IPS DF 4.7 (cell line): ENCODE measurements around the gene TMEM138.

Experiments used
- DNase-seq: peaks from one replicate; pipeline ENCODE4 v3.0.0-alpha.2; 2013; ENCODE audit warnings: low spot score; ENCODE audit errors: extremely low read depth

TMEM138 gene

DNA sequence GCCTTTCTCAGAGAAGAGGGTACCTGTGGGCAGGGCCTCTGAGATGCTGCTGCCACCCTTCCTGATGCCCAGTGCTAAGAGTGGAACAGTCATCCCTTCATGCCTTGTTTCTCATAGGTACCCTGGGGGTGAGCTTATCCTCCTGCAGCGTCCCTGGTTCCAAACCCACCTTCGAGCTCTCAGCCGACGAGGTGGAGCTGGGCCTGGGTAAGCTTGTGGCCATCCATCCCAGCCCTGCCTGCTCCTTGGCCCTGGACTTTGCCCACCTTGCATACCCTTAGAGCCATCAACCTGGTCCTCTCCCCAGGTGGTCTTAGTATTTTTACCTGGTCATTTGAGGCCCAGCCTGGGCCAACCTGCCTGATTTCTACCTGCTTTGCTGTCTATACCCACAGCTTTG is 20.5 kb upstream of the TMEM138 start:
- no peak for DNase-seq

DNA sequence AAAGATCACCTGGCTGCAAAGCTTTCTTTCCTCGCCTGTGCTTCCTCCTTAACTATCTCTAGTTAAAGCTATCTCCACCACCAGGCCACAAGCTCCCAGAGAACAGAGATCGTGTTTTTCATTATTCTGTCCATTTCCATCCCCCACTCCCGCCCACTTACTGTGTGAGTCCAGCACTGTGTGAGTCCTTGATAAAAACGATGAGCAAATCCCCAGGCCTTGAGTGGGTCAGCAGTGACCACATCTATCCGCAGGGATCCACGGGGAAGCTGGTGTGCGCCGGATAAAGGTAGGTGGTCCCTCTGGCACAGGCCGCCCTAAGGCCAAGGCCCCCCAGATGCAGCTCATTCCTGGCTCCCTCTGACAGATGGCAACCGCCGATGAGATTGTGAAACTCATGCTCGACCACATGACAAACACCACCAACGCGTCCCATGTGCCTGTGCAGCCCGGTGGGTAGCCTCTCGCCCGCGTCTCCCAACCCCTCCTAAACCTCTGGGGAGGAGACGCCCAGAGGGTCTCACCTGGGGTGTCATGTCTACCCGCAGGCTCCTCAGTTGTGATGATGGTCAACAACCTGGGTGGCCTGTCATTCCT is 19.9 kb upstream of the TMEM138 start:
- no peak for DNase-seq

DNA sequence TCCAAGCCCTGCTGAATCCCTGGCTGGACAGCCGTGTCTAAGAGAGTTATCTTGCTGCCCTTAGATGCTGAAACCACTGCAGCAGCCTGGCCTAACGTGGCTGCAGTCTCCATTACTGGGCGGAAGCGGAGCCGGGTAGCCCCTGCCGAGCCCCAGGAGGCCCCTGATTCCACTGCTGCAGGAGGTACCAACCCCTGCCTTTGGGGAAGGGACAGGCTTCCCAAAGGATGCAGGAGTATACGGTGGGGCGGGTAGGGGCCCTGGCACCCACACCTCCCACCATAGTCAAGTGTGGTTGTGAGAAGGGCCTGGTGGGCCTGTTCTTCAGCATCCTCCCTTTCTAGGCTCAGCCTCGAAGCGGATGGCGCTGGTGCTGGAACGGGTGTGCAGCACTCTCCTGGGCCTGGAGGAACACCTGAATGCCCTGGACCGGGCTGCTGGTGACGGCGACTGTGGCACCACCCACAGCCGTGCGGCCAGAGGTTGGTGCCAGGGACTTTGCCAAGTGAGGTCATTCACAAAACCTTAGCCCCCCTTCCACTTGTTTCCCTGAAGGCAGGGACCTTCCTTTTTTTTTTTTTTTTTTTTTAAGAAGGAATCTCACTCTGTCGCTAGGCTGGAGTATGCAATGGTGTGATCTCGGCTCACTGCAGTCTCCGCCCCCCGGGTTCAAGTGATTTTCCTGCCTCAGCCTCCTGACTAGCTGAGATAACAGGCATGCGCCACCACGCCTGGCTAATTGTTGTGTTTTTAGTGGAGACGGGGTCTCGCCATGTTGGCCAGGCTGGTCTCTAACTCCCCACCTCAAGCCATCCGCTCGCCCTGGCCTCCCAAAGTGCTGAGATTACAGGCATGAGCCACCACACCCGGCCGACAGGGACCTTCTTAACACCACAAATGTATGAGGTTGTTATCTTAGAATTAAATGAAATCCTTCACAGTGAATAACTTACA is 18.1 kb upstream of the TMEM138 start:
- DNase-seq = no peak

DNA sequence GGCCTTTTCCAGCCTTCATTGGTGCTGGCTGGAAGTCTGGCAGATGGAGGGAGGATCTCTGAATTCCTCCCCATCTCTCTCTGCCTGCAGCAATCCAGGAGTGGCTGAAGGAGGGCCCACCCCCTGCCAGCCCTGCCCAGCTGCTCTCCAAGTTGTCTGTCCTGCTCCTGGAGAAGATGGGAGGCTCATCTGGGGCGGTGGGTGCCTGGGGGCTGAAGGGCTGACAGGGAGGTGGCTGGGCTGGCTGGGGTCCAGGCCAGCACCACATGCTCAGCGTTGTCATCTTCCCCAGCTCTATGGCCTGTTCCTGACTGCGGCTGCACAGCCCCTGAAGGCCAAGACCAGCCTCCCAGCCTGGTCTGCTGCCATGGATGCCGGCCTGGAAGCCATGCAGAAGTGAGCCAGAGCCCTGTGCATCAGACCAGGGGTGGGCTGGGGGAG is 17.0 kb upstream of the TMEM138 start:
- no peak for DNase-seq

DNA sequence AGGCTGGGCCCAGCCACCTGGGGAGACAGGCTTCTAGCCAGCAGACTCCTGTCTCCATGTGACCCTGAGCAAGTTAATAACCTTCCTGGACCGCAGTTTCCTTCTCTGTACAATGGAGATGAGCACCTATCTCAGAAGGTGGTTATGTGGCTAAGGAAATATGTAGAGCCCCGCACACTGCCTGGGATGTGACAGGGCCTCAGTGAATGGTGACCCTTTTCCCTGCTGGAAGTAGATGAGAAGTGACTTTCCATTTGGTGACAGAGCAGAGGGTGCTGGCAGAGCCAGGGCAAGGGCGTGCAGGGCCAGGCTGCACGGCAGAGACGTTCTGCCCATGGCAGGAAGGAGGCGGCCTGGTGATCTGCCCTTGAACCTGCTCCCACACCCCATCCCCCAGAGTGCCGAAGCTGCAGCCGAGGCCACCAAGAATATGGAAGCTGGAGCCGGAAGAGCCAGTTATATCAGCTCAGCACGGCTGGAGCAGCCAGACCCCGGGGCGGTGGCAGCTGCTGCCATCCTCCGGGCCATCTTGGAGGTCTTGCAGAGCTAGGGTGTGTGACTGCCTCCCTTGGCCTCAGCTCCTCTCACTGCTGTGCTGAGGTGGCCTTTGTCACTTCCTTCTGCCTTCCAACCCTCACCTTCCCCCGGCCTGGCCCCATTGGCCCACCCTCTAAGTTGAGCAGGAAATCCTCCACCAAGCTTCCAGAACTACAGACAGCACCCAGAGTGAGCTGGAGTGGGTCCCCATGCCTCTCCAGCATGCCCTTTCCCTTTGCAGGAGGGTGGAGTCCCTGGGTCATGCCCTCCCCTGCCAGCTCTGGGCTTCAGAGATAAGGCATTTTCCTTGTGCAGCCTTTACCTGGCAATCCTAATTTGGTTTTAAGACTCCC is 16.0 kb upstream of the TMEM138 start:
- DNase-seq = no peak

DNA sequence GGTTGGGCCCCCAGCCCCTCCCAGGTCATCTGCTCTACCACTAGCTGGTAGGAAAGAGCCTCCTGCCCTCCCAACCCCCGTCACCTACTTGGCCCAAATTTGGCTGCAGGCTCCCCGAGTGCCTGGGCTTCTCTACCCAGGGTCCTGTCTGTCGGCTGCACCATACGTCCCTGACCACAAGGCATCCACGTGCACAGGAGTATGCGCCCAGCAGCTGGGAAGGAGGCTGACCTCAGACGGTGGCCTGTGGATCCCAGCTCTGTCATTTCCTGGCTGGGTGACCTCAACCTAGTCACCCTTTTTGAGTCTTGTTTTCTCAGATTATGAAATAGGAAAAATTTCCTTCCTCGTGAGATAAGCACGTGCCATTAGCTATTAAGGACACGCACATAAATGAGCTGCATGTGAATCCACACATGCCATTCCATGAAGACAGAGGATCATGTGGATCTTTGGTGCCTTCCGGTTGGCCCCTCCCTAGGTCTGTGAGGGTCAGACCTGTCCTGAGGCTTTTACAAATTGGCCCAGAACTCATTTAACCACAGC is 14.2 kb upstream of the TMEM138 start:
- no peak for DNase-seq

DNA sequence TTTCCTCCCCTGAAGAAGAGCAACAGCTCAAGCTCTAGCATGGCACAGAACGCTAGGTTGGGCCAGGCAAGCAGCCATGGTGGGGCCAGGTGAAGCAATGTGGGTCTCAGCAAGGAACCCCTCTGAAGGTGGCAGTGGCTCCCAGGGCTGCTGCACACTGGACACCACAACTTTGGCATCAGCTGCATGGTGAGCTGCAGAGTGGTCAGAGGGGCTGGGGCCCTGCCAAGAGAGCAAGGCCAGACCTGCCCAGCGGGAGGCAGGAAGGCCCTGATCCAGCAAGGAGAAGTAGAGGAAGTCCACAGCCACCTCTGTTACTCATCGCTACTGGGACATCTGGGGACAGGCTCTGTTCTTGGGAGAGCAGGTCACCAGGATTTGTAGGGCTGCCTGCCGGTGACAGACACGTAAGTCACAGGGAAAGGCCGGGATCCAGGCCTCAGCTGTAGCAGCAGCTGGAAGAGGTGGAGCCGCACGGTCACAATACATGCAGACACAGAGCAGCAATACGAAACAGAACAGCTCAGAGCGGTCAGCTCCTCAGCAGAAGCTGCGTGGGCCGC is 12.9 kb upstream of the TMEM138 start:
- no peak for DNase-seq

DNA sequence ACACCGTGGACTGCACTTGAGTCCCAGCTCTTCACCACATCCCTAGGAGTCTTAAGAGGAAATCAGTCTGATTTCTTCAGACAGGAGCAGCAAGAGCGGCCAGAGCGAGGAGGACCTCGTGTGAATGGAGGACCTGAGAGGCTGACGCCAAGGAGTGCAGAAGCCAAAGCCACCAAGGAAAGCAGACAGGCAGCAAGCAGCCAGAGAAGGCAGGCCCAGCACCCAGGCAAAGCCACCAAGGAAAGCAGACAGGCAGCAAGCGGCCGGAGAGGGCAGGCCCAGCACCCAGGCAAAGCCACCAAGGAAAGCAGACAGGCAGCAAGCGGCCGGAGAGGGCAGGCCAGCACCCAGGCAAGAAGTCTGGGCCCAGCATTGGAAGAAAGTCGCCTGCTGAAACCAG is 12.3 kb upstream of the TMEM138 start:
- DNase-seq = no peak

DNA sequence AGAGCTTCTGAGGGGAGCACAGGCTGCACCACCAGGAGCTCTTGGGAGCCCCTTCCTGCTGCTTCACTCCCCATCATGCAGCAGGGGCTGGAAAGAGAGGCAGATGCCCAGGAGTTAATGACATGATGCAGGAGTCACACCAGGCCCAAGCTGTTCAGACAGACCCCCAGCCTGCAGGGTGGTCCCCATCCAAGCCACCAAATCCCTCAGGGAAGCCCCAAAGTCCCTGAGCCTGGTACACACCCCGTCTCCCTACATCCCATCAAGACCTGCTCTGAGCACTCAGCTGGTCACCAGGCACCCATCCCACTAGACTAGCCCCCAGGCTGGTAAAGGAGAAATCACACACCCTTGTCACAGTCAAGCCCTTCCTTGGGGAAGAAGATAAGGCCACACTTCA is 11.8 kb upstream of the TMEM138 start:
- DNase-seq = no peak

DNA sequence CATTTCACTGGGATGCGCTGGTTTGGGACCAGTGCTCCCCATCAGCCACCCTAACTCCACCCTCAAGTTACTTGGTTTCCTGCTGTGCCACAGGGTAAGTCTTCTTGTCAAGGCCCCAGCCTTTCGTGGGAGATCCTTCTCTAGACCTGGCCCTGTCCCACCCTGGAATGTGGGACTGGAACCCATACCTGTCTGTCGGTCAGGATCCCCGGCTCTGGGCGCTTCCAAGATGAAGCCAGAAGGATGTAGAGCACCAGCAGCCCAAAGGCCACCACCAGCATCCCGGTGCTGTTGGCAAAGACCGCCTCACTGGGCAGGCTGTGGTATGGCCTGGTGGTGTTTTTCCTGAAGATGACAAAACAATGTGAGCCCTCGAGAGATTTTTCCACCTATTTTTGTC is 11.4 kb upstream of the TMEM138 start:
- DNase-seq = no peak

DNA sequence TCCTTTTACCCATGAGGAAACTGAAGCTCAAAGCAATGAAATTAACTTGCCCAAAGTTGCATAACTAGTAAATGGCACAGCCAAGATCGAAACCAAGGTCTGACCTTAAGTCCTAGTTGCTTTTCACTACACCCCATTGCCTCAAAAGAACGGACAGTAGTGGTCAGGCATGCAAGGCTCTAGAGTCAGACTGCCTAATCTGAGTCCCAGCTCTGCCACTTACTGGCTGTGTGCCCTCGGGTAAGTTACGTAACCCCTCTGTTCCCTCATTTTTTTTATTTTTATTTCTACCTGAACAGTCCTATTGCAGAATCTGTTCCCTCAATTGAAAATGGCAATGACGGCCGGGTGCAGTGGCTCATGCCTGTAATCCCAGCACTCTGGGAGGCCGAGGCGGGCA is 10.1 kb upstream of the TMEM138 start:
- no peak for DNase-seq

DNA sequence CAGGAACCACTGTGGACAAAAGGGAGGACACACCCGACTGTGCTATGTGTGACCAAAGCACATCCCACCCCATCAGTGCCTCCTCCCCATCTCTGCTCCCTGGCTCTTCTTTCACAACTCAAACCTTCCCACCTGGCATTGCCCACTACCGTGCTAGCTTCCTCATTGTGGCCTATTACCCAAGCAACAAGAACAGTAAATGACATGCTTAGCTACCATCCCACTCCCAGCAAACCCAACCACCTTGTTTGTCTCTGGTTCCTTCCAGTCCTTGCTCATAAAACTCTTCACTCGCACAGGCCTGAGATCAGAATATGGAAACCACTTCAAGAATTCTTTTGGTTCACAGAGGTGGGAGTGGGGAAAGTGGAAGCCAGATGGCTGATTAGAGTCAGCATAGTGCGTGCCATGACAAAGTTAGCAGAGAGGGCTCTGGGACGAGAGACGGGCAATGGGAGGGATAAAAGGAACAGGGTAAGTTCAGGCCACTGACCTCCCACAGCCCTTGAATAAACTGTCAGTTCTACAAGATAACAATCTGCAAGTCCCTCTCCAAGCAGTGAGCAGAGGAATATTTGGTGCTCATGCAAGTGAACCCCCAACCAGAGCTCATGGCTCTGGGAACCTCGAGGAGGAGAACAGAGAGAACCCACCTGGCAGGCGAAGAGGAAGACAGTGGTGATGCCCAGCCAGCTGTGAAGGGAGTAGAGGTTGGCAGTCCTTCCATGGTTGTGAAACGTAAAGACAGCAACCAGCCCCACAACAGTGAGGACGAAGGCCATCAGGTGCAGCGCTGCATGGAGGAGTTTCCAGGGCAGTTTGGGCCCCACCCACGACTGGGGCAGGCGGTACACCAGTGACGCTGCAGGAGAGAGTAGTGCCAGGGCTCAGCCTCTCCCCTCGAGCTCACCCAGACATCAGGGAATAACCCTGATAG is 8.8 kb upstream of the TMEM138 start:
- no peak for DNase-seq

DNA sequence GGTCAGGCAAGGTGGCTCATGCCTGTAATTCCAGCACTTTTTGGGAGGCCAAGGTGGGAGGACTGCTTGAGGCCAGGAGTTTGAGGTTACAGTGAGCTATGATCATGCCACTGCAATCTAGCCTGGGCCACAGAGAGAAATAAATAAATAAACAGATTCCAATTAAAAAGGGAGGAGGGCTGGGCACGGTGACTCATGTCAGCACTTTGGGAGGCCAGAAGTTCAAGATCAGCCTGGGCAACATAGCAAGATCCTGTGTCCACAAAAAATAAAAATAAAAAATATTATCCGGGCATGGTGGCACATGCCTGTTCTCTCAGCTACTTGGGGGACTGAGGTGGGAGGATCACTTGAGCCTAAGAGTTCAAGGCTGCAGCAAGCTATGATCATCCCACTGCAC is 8.0 kb upstream of the TMEM138 start:
- DNase-seq = no peak

DNA sequence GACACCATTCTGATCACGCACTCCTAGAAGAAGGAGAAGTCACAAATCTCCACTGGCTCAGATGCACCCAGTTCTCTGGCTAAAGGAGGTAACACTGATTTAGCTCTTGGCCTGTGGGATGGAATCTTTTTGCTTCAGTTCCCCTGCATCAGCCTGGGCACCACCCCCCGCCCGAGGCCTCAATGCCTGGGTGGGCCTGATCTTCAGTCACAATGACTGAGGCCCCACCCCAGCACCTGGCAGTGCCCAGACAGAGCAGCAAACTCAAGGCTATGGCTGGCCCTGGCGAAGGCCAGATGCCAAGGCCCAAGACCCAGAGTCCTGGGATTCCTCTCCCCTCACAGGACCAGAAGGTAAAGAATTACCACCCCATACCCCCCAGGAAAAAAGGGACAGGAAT is 5.5 kb upstream of the TMEM138 start:
- DNase-seq = no peak

DNA sequence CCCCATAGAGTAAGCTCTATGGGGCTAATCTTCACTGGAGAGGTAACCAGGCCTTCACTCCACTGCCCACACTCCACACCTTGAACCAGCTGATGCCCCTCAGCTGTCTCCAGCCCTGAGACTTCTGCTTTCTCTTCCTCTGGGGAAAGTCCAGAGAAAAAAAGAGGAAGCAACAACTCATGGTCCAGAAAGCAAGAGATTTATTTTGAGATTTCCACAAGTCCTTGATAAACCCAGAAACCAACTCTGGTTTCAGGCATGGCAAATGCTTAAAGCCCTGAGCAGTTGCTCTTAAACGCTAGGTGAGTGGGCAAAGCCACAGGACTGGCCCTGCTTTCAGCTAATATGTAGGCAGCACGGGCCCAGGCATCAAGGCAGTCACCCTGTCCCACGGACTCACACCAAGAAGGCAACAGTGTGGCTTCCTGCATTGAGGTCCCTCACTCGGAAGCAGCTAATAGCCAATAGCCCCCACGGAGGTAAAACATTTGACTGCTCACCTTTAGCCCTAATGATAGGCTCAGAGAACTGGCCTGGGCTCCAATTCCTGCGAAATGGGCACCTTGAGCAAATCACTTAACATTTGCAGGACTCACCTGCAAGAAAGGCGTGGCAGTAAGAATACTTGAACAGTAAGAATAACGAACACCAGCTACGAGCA is 4.8 kb upstream of the TMEM138 start:
- no peak for DNase-seq

DNA sequence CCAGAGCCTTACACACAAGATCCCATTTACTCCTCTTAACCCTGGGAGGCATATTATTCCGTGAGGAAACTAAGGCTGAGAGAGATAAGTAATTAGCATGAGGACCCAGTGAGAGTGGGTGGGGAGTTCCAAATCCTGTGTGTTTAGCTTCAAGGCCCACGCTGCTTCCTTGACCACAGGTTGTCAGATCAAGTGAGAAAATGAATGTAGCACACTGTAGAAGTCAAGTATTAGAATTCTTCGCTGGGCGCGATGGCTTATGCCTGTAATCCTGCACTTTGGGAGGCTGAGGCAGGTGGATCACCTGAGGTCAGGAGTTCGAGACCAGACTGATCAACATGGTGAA is 4.3 kb upstream of the TMEM138 start:
- DNase-seq = no peak

DNA sequence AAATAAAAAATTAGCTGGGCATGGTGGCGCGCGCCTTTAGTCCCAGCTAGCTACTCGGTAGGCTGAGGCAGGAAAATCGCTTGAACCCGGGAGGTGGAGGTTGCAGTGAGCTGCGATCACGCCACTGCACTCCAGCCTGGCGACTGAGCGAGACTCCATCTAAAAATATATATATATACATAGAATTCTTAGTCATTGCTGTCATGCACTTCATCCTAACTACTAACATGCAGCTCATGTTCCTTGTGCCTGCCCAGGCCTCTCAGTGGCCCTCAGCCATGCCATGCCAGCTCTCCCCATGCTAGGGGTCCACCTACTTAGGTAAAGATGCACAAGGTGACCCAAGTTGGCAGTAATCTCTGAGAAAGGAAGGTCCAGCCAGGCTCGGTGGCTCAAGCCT is 3.6 kb upstream of the TMEM138 start:
- DNase-seq = no peak

DNA sequence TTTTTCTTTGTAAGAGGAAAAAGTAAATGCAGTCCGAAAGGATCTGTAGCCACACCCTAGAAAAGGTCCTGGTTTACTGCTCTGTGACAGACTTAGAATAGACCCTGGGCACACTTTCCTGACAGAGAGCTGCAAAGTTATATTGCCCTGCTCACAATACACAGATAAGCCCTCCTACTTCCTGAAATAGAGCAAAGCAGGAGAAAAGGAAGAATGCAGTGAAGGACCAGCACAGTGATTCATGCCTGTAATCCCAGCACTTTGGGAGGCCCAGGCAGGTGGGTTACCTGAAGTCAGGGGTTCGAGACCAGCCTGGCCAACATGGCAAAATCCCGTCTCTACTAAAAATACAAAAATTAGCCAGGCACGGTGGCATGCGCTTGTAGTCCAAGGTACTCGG is 2.7 kb upstream of the TMEM138 start:
- no peak for DNase-seq

DNA sequence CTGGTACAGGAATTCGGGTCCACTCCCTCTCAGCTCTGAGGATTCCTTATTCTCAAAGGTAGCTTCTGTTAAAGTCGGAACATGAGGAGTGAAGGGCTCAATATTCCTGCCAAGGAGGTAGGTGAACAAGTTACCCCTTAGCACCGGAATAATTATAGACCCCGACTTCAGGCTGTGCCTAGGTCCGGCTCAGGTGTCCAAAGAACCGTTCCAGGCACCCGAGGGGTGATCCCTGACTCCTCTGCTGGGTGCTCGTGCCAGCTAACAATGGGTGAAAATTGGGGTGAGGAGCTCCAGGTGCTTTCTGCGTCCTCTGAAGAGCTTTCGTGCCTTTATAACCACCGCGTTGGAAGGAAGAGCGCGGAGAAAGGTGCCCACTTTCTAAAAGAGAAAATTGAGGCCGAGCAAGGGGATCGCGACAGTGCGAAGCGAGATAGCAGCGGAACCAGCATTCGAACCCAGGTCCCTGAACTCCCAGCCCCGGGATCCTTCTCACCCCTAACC is 885 bp upstream of the TMEM138 start:
- DNase-seq = no peak

DNA sequence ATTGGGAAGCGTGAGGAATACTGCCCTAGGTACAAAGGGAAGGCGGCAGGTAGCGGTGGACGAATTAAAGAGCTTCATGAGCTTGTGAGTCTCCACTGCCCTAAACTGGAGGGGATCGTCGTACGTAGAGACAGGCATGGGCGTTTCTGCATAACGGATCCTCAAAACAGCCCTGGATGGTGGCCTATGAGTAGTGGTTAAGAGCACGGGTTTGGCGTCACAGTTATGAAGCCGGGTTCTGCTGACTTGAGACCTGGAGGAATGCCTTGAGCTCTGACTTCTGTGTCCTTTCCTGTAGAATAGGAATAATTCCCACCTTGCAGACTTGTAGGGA is 335 bp downstream of the TMEM138 start:
- no peak for DNase-seq
